ENCODE data around the gene STARD13.
A peak's percentile ranks its signal among the peaks of the same experiment; 100 is the strongest.

STARD13 gene

GRCh38 chr13:33111414-33112110 is 174.0 kb downstream of the STARD13 start:
- Histone ChIP-seq H3K36me3 (ENCODE audit: control insufficient read depth, insufficient read depth, low read length) (peaks cover 57% of the 10 kb centered on the region), H3K9me3 (ENCODE audit: control insufficient read depth, low read length) (no peaks in the 10 kb centered on the region), H3K4me3 (ENCODE audit: extremely low read depth, insufficient read depth, low read length, poor library complexity, severe bottlenecking) (no peak overlapping the region), H3K4me1 (ENCODE audit: control insufficient read depth, insufficient read depth, low read length, poor library complexity, severe bottlenecking) (no peaks in the 10 kb centered on the region), H3K27ac (ENCODE audit: low read depth, low read length, severe bottlenecking) (peak overlapping the region; percentile 58)
- 91 to 98% methylated on average over 7 to 8 of the region's 9 CpGs for WGBS, 2 experiments (ENCODE audit: insufficient coverage in 2 of 2)

GRCh38 chr13:33110713-33111413 is 174.7 kb downstream of the STARD13 start:
- H3K36me3 ChIP-seq (ENCODE audit: control insufficient read depth, insufficient read depth, low read length): peaks cover 56% of the 10 kb centered on the region
- no peaks in the 10 kb centered on the region for H3K4me1 ChIP-seq (ENCODE audit: control insufficient read depth, insufficient read depth, low read length, poor library complexity, severe bottlenecking)
- no peak overlapping the region for H3K27ac ChIP-seq (ENCODE audit: low read depth, low read length, severe bottlenecking)
- H3K4me3 ChIP-seq (ENCODE audit: extremely low read depth, insufficient read depth, low read length, poor library complexity, severe bottlenecking): no peak overlapping the region
- H3K9me3 ChIP-seq (ENCODE audit: control insufficient read depth, low read length): no peaks in the 10 kb centered on the region
- WGBS, 2 experiments (ENCODE audit: insufficient coverage in 2 of 2): 94 to 99% methylated on average over 12 of the region's 14 CpGs

GRCh38 chr13:33110386-33110712 is 175.2 kb downstream of the STARD13 start:
- Histone ChIP-seq H3K9me3 (ENCODE audit: control insufficient read depth, low read length) (no peaks in the 10 kb centered on the region), H3K36me3 (ENCODE audit: control insufficient read depth, insufficient read depth, low read length) (peaks cover 56% of the 10 kb centered on the region), H3K27ac (ENCODE audit: low read depth, low read length, severe bottlenecking) (no peak overlapping the region), H3K4me3 (ENCODE audit: extremely low read depth, insufficient read depth, low read length, poor library complexity, severe bottlenecking) (no peak overlapping the region), H3K4me1 (ENCODE audit: control insufficient read depth, insufficient read depth, low read length, poor library complexity, severe bottlenecking) (no peaks in the 10 kb centered on the region)
- WGBS, 2 experiments (ENCODE audit: insufficient coverage in 2 of 2): 98 to 100% methylated on average over 5 of the region's 5 CpGs

- Histone ChIP-seq H3K9me3 (ENCODE audit: control insufficient read depth, low read length) (no peaks in the 10 kb centered on the region), H3K36me3 (ENCODE audit: control insufficient read depth, insufficient read depth, low read length) (peaks cover 53% of the 10 kb centered on the region), H3K4me1 (ENCODE audit: control insufficient read depth, insufficient read depth, low read length, poor library complexity, severe bottlenecking) (no peaks in the 10 kb centered on the region), H3K4me3 (ENCODE audit: extremely low read depth, insufficient read depth, low read length, poor library complexity, severe bottlenecking) (no peak overlapping the region), H3K27ac (ENCODE audit: low read depth, low read length, severe bottlenecking) (no peak overlapping the region)
- WGBS, 2 experiments (ENCODE audit: insufficient coverage in 2 of 2): 73 to 87% methylated on average over 3 to 7 of the region's 10 CpGs
Observed at GRCh38 chr13:33109801-33110200, 175.8 kb downstream of the STARD13 start.

- no peak overlapping the region for H3K4me3 ChIP-seq (ENCODE audit: extremely low read depth, insufficient read depth, low read length, poor library complexity, severe bottlenecking)
- peaks cover 48% of the 10 kb centered on the region for H3K36me3 ChIP-seq (ENCODE audit: control insufficient read depth, insufficient read depth, low read length)
- WGBS, 2 experiments (ENCODE audit: insufficient coverage in 2 of 2): 77 to 93% methylated on average over 2 of the region's 2 CpGs
- no peaks in the 10 kb centered on the region for H3K4me1 ChIP-seq (ENCODE audit: control insufficient read depth, insufficient read depth, low read length, poor library complexity, severe bottlenecking)
- H3K27ac ChIP-seq (ENCODE audit: low read depth, low read length, severe bottlenecking): no peak overlapping the region
- H3K9me3 ChIP-seq (ENCODE audit: control insufficient read depth, low read length): no peaks in the 10 kb centered on the region
Observed at GRCh38 chr13:33109271-33109697, 176.3 kb downstream of the STARD13 start.

GRCh38 chr13:33108620-33109019 is 176.9 kb downstream of the STARD13 start:
- 90 to 100% methylated on average over 2 to 4 of the region's 5 CpGs for WGBS, 2 experiments (ENCODE audit: insufficient coverage in 2 of 2)
- Histone ChIP-seq H3K4me1 (ENCODE audit: control insufficient read depth, insufficient read depth, low read length, poor library complexity, severe bottlenecking) (no peaks in the 10 kb centered on the region), H3K4me3 (ENCODE audit: extremely low read depth, insufficient read depth, low read length, poor library complexity, severe bottlenecking) (no peak overlapping the region), H3K9me3 (ENCODE audit: control insufficient read depth, low read length) (no peaks in the 10 kb centered on the region), H3K36me3 (ENCODE audit: control insufficient read depth, insufficient read depth, low read length) (peaks cover 45% of the 10 kb centered on the region), H3K27ac (ENCODE audit: low read depth, low read length, severe bottlenecking) (no peak overlapping the region)

- Histone ChIP-seq H3K4me1 (ENCODE audit: control insufficient read depth, insufficient read depth, low read length, poor library complexity, severe bottlenecking) (no peaks in the 10 kb centered on the region), H3K4me3 (ENCODE audit: extremely low read depth, insufficient read depth, low read length, poor library complexity, severe bottlenecking) (no peak overlapping the region), H3K36me3 (ENCODE audit: control insufficient read depth, insufficient read depth, low read length) (peaks cover 38% of the 10 kb centered on the region), H3K27ac (ENCODE audit: low read depth, low read length, severe bottlenecking) (no peak overlapping the region), H3K9me3 (ENCODE audit: control insufficient read depth, low read length) (no peaks in the 10 kb centered on the region)
- 94 to 96% methylated on average over 2 of the region's 2 CpGs for WGBS, 2 experiments (ENCODE audit: insufficient coverage in 2 of 2)
Observed at GRCh38 chr13:33107361-33107760, 178.2 kb downstream of the STARD13 start.

GRCh38 chr13:33106656-33107360 is 178.7 kb downstream of the STARD13 start:
- Histone ChIP-seq H3K27ac (ENCODE audit: low read depth, low read length, severe bottlenecking) (no peak overlapping the region), H3K36me3 (ENCODE audit: control insufficient read depth, insufficient read depth, low read length) (peaks cover 38% of the 10 kb centered on the region)
- 96 to 100% methylated on average over 4 to 6 of the region's 7 CpGs for WGBS, 2 experiments (ENCODE audit: insufficient coverage in 2 of 2)

GRCh38 chr13:33105387-33106005 is 180.1 kb downstream of the STARD13 start:
- Histone ChIP-seq H3K4me3 (ENCODE audit: extremely low read depth, insufficient read depth, low read length, poor library complexity, severe bottlenecking) (no peak overlapping the region), H3K27ac (ENCODE audit: low read depth, low read length, severe bottlenecking) (no peak overlapping the region), H3K9me3 (ENCODE audit: control insufficient read depth, low read length) (no peaks in the 10 kb centered on the region), H3K36me3 (ENCODE audit: control insufficient read depth, insufficient read depth, low read length) (peaks cover 34% of the 10 kb centered on the region), H3K4me1 (ENCODE audit: control insufficient read depth, insufficient read depth, low read length, poor library complexity, severe bottlenecking) (no peaks in the 10 kb centered on the region)
- 93% methylated on average over 4 to 9 of the region's 9 CpGs for WGBS, 2 experiments (ENCODE audit: insufficient coverage in 2 of 2)

More at GRCh38 chr13:33106656-33107360, 178.7 kb downstream of the STARD13 start:
- H3K4me3 ChIP-seq (ENCODE audit: extremely low read depth, insufficient read depth, low read length, poor library complexity, severe bottlenecking): no peak overlapping the region
- no peaks in the 10 kb centered on the region for H3K4me1 ChIP-seq (ENCODE audit: control insufficient read depth, insufficient read depth, low read length, poor library complexity, severe bottlenecking)
- no peaks in the 10 kb centered on the region for H3K9me3 ChIP-seq (ENCODE audit: control insufficient read depth, low read length)

- 92 to 97% methylated on average over 4 of the region's 4 CpGs for WGBS, 2 experiments (ENCODE audit: insufficient coverage in 2 of 2)
- Histone ChIP-seq H3K36me3 (ENCODE audit: control insufficient read depth, insufficient read depth, low read length) (peaks cover 18% of the 10 kb centered on the region), H3K9me3 (ENCODE audit: control insufficient read depth, low read length) (no peaks in the 10 kb centered on the region)
Observed at GRCh38 chr13:33103457-33103856, 182.1 kb downstream of the STARD13 start.

More at GRCh38 chr13:33103457-33103856, 182.1 kb downstream of the STARD13 start:
- Histone ChIP-seq H3K27ac (ENCODE audit: low read depth, low read length, severe bottlenecking) (no peak overlapping the region), H3K4me3 (ENCODE audit: extremely low read depth, insufficient read depth, low read length, poor library complexity, severe bottlenecking) (no peak overlapping the region), H3K4me1 (ENCODE audit: control insufficient read depth, insufficient read depth, low read length, poor library complexity, severe bottlenecking) (no peaks in the 10 kb centered on the region)

Measured in mesodermal cell (in vitro differentiated cells).